GM12801 (cell line): ENCODE data around the gene PDZD2.

Experiments
- TF ChIP-seq, protein P1 (sequence below): IDR thresholded peaks from one replicate; pipeline ENCODE4 v1.5.1; 2011; ENCODE audit warnings: control low read depth; ENCODE audit not compliant: insufficient read length; ENCODE audit errors: extremely low read depth

Gene PDZD2

DNA sequence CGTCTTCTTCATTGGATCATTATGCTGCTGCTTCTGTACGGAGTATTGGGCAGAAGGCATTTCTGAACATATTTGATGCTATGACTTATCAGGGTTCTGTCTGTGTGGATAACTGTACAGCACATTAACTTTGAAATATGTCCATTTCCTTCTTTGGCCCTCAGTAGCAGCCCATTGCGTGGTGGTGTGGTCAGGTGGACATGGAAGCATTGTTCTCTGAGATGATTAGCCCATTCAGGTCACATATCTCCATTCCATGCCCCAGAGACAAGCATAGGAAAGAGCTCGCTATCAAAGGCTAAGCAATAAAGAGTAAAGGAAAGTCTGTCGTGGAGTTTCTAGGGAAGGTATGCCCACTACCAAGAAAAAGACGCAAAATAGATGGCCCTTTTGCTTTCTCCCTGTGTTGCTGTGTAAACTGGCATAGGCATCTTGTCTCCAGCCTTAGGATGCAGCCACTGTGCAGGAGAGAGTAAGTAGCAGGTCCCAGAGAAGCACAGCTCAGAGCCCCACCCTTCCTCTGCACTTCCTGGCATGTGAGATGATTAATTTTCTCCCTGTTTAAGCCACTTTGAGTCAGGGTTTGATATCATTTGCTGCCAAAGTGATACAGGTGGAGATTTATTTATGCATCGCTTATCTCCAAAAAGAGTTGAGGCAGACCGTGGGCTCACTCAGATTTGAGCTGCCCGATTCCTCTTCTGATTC, 221.9 kb downstream of the PDZD2 start:
- TF ChIP-seq, protein P1, sequence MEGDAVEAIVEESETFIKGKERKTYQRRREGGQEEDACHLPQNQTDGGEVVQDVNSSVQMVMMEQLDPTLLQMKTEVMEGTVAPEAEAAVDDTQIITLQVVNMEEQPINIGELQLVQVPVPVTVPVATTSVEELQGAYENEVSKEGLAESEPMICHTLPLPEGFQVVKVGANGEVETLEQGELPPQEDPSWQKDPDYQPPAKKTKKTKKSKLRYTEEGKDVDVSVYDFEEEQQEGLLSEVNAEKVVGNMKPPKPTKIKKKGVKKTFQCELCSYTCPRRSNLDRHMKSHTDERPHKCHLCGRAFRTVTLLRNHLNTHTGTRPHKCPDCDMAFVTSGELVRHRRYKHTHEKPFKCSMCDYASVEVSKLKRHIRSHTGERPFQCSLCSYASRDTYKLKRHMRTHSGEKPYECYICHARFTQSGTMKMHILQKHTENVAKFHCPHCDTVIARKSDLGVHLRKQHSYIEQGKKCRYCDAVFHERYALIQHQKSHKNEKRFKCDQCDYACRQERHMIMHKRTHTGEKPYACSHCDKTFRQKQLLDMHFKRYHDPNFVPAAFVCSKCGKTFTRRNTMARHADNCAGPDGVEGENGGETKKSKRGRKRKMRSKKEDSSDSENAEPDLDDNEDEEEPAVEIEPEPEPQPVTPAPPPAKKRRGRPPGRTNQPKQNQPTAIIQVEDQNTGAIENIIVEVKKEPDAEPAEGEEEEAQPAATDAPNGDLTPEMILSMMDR: no peak

DNA sequence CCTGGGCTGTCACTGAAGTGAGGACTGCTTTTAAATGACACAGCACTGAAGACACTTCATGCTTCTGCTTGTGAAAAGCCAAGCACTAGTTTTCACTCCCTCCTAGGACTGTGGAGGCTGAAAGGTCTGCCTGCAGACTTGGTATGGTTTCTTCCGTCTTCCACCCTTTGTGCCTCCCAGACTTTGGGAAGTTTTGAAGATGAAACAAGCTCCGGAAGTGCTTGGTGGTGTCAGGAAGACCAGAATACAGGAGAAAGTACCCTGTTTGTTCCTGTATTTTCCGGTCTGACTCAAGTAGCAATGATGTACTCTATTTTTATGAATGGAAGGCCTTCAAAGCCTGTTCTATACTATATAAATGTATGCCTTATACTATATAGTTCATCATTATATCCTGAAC, 222.7 kb downstream of the PDZD2 start:
- TF ChIP-seq, protein P1: no peak

DNA sequence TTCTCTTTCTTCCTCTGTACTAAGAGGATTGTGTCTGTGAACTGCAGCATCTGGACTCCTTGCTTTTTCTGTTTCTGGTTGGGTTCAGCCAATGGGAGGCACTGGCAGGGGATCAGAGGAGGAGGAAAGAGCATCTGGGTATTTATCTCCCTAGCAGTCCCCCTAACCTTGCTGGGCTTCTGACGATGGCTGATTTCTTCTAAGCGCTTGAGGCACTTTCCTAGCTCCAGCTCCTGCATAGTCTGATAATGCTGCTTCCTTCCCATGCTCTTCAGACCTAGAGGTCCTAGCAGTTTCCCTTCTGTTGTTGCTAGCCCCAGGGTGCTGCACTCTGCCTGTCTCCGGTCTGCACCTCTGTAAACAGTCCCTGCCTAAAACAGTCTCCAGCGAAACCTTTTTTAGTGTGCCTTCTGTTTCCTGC, 225.1 kb downstream of the PDZD2 start:
- TF ChIP-seq, protein P1: no peak

DNA sequence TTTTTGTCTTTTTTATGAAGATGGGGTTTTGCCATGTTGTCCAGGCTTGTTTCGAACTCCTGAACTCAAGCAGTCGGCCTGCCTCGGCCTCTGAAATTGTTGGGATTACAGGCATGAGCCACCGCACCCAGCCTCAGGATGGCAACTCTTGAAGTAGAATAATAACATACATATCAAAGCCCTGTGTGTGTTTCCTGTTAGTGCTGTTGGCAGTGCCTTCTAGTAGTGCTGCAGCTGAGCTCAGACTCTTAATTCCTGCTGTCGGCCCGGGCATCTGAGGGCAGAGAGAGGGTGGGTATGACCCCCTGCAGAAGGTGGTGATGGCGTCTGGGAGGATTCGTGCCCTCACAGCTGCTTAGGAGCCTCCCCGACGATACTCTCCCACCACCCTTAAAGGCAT, 227.2 kb downstream of the PDZD2 start:
- TF ChIP-seq, protein P1: no peak

DNA sequence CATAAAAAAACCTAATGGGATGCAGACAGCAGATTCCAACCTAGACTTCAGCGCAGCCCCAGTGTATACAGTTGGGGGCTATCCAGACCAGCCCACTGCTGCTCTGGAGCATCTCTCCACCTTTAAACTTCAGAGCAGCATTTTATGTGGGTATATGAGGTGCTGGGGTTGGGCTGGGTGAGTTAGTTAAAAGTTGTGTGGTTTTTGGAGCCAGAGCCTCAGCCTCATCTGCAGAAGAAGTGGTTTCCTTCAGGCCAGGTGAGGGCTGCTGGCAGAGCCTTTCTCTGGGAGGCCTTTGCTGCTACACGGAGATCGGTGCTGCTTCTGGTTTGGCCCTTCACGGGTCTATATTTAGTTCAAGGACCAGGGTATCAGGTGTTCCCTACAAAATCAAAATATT, 228.3 kb downstream of the PDZD2 start:
- TF ChIP-seq, protein P1: no peak

DNA sequence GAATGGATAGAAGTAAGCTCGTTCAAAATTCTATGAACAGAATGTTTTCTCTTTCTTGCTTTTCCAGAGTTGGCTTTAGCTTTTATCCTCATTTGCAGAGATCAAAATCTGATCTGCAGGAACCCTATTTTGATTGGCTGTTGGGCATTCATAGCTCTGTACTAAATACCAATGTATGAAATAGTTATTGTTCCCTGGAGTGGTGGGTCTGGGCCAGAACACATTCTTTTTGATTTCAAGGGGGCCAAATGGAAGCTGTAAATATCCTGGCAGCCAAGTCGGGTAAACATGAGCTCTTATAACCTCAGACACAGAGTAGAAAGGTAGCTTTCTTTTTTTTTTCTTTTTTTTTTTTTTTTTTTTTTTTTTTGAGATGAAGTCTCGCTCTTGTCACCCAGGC, 241.5 kb downstream of the PDZD2 start:
- TF ChIP-seq, protein P1: no peak

DNA sequence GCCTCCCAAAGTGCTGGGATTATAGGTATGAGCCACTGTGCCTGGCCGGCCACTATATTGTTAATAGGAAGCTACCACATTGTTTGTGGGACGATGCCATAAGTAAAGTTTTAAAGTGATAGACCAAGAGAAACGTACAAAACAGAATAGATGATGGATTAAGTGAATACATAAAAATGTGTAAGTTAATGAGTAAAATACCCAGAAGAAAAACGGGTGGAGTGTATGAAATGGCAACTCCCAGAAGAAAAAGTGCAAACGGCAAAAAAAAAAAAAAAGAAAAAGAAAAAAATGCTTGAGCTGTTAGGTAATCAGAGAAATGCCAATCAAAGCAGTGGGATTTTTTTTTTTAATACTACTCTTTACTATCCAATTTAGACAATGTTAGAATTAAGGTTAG, 246.0 kb downstream of the PDZD2 start:
- TF ChIP-seq, protein P1: no peak

DNA sequence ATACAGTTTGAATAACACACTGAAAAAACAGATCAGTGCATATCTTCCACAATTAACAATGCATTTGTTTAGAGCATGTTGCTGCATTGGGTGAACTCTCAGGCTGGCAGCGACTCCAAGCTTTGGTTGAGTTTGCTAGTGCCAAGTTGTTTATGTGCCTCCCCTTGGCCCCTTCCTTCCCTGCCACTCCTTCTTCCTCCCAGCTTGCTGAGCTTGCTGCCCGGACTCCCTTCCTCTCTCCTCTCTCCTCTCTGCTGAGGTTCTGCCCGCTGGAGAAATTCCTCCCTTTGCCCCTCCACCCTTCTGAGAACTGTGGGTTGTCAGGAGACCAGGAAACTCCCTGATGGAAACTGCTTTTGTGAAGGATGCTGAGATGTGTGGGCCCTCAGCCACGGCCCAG, 247.3 kb downstream of the PDZD2 start:
- TF ChIP-seq, protein P1: no peak
